C4-2B (cell line): Measurements from ENCODE around the gene HS3ST4.

Experiments used
- CTCF ChIP-seq: fragments of 450-650 bp; conservative IDR thresholded peaks from 2 replicates; pipeline ENCODE4 v1.5.1; 2017; ENCODE audit warnings: mild to moderate bottlenecking
- ZFX ChIP-seq: fragments of 450-650 bp; IDR thresholded peaks from 2 replicates; pipeline ENCODE4 v1.6.1; 2017

GRCh38 chr16:26012376-26012775 is 320.6 kb downstream of the HS3ST4 start:
- no peak for TF ChIP-seq CTCF
- no peak for TF ChIP-seq ZFX
